Inflammatory macrophage treated with lipopolysaccharide for 4 hours (primary cell): Measurements from ENCODE around the gene FSTL1.
A peak's percentile ranks its signal among the peaks of the same experiment; 100 is the strongest.

Source experiments
- DNase-seq: peaks from one replicate; pipeline ENCODE4 v3.0.0-alpha.2; 2020

The FSTL1 gene

DNA sequence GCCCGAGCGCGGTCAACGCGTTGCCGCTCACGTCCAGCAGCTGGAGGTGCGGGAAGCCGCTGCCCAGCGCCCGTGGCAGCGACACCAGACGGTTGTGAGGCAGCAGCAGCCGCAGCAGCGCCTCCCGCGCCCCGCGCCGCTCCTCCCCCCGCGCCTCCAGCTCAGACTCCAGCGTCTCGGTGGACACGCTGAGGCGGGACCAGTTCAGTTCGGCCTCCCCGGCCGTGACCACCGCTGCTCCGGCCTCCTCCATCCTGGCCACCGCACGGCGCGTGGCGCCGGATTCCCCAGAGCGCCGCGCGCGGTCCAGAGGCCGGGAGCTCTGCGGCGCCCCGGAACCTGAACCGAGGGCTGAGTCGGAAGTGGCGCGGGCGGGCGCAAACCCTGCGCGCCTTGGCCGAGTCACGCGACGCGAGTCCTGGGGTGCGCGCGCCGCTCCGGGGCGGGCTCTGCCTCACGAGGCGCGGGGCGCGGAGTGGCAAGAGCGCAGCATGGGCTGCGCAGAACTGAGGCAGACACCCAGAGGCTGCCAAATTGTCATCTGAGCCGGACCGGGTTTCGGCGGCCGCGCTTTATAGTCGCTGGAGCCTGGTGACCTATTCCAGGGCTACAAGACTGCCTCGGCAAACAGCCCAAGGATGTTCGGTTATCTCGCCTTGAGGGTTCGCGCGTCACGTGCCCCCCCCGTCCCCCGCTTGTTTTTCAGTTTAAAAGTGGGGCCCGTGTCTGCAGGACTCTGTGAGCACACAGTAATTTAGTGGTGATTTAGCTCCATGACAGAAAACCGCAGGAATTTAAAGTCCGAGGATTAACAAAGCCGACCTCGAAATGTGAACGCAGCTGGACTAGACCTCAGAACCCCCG is 101.6 kb downstream of the FSTL1 start, which contains the start of gene LRRC58:
Gene LRRC58, minus strand, starts transcription at position 364 of the 864 bp plus-strand sequence. Its CDS starts 111 bp downstream, at position 253.
- peak; percentile 93 for DNase-seq

DNA sequence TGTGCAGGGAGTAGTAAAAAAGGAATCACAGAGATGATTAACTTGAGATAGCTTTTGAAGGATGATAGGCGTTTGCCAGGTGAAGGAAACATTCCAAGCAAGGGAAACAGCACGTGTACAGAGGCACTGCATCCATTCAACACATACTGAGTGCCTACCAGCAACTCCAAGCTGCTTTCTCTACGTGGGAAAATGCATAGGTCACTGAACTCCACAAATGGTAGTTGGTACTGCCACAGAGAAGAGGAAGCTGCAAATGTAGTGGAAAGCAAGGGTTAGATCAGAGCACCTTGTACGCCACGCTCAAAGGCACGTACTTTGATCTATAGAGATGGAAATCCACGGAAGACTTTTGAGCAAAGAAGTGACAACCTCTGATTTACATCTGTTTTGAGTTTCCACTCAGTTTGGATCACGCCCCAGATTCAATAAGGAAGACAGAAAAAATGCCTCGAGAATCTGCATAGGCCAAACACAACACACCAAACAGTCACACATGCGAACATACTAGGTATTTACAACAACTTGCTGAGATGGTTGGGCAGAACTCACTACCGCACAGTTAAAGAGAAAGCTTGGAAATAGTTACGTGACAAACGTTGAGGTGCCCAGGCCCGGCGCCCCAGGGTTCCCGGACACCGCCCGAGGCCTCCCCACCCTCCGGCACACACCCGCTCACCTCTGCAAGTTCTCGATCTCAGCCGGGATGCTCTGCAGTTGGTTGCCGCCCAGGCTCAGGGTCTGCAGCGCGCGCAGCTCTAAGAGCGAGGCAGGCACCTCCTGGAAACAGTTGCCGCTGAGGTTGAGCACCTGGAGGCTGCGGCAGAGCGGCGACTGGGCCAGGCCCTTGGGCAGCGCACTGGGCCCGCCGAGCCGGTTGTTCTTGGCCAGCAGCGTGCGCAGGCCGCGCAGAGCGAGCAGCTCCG is 102.5 kb downstream of the FSTL1 start:
- peak; percentile 42 for DNase-seq

GRCh38 chr3:120344349-120344748 is 106.4 kb downstream of the FSTL1 start:
- DNase-seq = no peak
